HFF-Myc (cell line): Measurements from ENCODE around the gene SLK.

Experiments used
- DNase-seq: peaks from one replicate; pipeline ENCODE4 v3.0.0-alpha.2; 2011; ENCODE audit warnings: low read depth; ENCODE audit errors: extremely low read depth
- H3K4me3 ChIP-seq: replicated peaks from 2 replicates; pipeline ENCODE4 v1.5.1; 2011; ENCODE audit warnings: low read depth, mild to moderate bottlenecking, control low read depth, low read length
- CTCF ChIP-seq: IDR thresholded peaks from 2 replicates; pipeline ENCODE4 v1.5.1; 2012; ENCODE audit warnings: mild to moderate bottlenecking, low read depth, low read length, control low read depth; ENCODE audit errors: missing control alignments

The SLK gene

DNA sequence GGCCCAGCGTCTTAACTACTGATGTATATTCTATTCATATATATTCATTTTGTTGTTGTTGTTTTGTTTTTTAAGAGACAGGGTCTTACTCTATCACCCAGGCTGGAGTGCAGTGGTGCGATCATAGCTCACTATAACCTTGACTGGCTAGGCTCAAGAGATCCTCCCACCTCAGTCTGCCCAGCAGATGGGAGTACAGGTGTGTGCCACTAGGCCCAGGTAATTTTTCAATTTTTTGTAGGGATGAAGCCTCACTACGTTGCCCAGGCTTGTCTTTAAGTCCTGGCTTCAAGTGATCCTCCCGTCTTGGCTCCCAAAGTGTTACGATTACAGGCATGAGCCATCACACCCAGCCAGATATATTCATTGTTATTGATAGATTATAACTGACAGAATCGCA is 36.1 kb upstream of the SLK start:
- no peak for DNase-seq
- no peak overlapping the region for H3K4me3 ChIP-seq
- no peak for TF ChIP-seq CTCF

DNA sequence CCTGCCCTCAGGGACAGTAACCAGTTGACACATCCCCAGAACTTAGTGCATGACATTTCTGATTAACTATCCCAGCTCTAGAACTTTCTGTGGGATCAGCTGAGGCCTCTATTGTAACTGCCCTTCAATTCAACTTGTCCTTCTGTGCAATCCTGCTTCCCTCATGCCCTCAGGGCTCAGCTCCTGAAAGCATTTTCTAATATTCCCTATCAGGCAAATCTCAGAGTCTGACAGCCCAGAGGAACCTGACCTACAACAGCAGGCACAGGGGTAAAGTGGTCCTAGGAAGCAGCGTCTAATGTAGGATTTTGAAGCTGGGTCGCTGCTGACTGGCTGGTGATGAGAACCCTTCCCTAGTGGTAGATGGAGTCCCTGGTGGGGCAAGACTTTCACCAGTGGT is 35.3 kb upstream of the SLK start:
- H3K4me3 ChIP-seq: no peak overlapping the region
- no peak for TF ChIP-seq CTCF
- DNase-seq: no peak

DNA sequence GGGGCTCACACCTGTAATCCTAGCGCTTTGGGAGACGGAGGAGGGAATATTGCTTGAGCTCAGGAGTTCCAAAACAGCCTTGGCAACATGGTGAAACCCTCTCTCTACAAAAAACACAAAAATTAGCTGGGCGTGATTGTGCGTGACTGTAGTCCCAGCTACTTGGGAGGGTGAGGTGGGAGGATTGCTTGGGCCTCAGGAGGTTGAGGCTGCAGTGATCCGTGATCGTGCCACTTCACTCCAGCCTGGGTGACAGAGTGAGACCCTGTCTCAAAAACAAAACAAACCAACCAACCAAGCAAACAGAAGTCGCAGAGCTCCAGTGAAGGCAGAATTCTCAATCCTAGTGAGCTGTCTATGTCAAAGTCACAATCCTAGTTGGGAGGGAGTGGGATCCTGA is 34.7 kb upstream of the SLK start:
- no peak for DNase-seq
- TF ChIP-seq CTCF: no peak
- H3K4me3 ChIP-seq: no peak overlapping the region

GRCh38 chr10:103932971-103933370 is 34.0 kb upstream of the SLK start:
- no peak for TF ChIP-seq CTCF
- H3K4me3 ChIP-seq: no peak overlapping the region
- no peak for DNase-seq

DNA sequence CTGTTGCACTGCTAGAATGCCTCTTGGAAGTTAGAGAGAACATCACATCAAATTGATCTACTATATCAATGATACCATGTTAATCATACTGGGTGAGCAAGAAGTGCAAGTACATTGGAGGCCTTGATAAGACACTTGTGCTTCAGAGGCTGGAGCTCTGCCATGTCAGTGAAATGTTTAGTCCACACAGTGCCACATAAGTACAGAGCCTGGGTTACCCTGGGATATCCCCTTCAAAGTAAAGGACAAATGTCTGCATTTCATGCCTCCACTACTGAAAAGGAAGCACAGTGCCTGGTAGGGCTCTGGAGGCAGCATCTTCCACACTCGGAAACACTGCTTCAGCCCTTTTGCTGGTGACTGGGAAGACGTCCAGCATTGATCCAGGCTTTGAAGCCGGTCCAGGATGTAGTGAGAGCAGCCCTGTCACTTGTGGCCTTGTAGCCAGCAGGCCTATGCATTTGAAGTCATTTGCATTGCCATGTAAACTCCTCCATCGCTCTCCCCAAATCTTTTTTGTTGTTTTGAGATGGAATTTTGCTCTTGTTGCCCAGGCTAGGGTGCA is 33.3 kb upstream of the SLK start:
- no peak for TF ChIP-seq CTCF
- no peak for DNase-seq
- H3K4me3 ChIP-seq: no peak overlapping the region

DNA sequence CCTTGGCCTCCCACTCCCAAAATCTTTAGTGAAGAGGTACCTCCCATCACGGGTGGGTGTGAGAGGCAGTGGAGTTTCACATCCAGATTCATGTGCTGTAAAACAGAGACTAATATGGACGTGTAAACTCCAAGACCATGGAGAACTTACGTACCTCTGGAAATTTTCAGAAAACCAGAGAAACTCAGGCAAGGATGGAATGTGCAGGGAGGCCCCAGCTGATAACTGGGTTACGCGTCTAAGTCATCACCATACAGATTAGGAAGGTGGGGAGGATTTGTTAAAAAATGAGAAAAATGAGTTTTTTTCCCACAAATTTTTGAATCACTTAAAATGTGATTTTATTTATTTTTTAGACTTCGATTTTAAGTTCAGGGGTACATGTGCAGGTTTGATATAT is 32.6 kb upstream of the SLK start:
- no peak for DNase-seq
- TF ChIP-seq CTCF: no peak
- H3K4me3 ChIP-seq: no peak overlapping the region

DNA sequence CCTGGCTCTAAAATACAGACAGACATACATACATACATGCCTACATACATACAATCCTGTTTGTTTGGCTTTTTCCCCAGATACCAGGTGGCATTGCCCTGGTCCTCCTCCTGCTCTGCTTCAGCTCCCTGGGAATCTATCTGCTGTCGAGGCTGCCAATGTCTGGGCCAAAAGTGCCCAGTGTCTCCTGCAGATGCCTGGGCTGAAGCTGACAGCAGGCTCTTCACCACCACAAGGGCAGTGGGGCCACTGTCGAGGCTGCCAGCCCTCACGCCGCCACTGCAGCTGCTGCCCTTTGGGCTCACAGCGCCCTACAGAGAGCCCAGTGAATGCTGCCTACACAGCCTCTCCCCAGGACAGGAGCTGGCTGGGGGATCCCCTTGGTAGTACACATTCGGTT is 30.9 kb upstream of the SLK start:
- no peak for TF ChIP-seq CTCF
- no peak overlapping the region for H3K4me3 ChIP-seq
- DNase-seq: no peak
